Right hindlimb (tissue), 1 donor: ENCODE data around the gene KCNF1.
"Not testable (repeated sequence)": the region's sequence is repeated elsewhere in the genome, so short reads cannot be mapped to it uniquely, and the experiment has no call there.

Source experiments
- DNase-seq: peaks from one replicate; pipeline ENCODE4 v3.0.0-alpha.2; 2018

Gene KCNF1

DNA sequence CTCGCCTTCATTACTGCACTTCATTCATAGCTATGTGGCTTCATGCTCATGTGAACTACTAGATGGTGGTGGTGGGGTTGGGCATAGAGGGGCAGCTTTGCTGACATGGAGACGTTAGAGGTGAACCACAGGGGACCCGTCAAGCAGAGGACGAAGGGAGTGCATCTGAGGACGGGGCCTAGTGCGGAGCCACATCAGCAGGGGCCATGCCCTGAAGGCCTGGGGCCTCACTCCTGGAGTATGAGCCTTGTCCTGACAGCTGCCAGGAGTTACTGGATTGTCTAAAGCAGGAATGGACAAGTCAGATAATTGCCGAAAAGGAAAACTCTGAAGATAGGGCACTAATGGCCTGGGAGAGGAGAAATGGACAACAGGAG, 36.4 kb downstream of the KCNF1 start:
- DNase-seq, result no peak

DNA sequence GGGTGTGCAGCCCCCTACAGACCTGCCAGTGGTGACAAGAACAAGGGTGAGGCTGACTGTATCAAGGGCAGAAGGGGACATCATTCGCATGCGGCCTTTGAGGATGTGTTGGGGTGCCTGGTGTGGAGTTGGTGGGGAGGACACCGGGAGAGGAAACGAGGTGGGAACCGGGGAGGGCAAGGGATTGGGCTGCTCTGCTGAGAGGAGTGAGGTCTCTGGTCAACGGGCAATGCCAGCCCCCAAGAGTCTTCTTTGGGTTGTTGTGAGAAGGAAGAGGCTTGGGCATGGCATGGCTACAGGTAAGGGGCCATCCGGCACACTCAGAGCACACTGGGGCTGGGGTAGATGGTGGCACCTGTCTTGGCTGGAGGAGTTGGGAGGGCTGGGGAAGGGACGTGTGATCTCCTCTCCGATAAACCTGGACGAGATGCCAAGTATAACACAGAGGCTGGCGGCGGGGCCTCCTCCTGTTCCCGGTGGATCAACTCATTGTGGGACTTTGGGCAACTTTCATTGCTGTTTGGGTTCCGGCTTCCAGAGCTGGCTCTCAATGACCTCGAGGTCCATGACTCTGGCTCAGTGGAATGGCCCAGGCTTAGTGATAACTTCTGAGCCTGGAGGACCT, 37.0 kb downstream of the KCNF1 start:
- DNase-seq, result no peak

DNA sequence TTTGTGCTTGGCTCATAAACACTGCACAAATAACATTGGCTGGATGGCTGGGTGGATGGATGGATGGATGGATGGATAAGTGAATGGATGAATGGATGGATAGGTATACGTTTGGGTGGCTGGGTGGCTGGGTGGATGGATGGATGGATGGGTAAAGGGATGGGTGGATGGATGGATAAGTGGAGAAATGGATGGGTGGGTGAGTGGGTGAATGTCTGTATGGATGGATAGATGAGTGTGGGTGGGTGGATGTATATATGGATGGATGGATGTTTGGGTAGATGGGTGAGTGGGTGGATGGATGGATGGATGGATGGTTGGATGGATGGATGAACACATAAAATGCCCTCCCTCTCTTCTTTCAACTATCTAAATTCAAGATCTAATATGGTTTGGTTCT, 38.1 kb downstream of the KCNF1 start:
- DNase-seq, result no peak

DNA sequence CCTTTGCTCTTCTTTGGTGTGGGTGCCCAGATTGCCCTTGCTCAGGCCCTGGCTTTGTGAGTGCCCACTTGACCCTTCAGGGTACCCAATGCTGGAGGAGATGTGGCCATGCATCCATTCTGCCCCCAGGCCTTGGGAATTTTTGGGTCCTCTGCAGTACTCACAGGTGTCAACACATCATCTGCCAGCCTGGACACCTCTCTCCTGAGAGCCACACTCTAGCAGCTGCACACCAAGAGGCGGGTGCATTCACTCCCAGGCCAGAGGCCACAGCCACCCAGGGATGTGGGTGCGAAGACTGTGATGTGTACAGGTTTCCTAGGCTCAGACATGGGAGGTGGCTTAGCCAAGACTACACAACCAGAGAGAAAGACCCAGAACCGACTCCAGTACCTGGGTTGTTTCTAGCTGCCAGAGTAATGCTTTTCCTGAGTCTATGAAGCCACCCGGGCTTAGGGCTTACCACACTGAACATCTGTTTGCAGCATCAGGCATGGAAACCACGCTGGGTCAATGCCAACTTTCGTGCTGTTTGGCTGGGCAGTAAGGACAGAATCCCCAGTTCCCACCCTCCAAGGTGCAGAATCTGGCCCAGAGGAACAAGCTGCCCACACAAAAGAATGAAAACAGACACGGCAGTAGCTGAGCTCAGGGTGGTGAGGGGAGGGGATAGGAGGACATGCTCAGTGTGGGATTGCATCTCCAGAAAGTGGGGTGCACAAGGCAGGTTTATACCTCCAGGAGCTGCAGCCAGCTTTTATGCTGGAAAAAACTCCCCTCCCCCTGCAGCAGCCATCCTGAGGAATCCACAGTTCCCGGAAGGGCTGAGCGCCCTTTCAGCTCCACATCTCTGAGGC, 40.1 kb downstream of the KCNF1 start:
- DNase-seq, result no peak

DNA sequence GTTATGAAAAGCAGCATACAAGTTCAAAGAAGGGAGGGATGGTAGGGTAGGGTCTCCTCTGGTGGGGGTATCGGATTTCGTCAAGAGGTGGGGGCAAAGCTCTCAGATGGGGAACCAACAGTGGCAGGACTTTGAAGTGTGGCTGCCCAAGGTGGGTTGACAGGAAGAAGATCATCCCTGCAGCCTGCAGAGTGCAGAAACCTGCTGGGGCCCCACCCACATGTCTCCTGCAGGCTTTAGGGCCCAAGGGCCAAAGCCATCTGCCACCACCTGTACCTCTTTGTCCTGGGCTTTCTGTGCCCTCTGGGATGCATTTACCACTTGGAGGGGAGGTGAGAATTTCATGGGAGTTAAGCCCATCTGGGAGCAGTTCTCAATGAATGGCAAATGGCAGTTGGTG, 42.7 kb downstream of the KCNF1 start:
- DNase-seq, result no peak

DNA sequence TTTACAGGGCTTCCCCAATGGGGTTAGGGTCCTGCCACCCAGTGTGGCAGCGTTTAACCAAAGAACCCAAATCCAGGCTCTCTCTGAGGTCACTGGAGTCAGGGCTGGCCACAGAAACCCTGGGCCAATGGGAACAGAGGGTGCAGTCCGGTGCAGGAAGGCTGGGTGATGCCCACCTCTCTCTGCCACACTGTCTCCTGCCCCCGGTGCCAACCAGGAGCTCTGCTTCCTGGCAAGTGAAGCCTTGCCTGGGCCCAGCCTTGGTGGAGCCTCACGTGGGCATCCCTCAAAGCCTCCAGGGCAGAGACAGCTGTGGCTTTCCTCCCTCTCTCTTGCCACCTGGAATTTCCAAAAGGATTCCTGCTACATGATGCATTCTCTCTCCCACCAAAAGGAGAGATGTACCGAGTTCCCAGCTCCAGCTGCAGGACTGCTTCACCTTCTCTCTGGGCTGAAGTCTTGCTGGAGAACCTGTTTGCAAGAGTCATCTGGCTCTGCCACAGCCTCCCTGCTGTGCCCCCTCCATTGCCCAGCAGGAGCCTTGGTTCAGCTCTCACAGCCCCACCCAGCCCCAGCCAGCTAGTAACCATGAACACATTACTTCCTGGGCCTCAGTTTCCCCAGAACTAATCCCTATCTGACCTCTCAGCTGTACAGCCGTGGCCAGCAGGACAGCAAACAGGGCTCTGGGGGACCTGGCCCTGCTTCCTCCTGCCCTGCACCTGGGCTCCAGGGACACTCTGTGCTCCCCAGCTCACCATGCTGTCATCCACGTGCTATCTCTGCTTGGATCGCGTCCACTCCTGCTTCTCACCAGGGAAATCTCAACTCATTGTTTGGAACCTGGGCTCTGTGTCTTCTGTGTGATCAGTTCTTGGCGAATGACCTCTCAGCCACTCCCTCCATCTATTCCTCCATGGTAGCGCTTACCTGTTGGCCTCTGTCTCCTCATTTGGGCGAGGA, 43.4 kb downstream of the KCNF1 start:
- no peak for DNase-seq

DNA sequence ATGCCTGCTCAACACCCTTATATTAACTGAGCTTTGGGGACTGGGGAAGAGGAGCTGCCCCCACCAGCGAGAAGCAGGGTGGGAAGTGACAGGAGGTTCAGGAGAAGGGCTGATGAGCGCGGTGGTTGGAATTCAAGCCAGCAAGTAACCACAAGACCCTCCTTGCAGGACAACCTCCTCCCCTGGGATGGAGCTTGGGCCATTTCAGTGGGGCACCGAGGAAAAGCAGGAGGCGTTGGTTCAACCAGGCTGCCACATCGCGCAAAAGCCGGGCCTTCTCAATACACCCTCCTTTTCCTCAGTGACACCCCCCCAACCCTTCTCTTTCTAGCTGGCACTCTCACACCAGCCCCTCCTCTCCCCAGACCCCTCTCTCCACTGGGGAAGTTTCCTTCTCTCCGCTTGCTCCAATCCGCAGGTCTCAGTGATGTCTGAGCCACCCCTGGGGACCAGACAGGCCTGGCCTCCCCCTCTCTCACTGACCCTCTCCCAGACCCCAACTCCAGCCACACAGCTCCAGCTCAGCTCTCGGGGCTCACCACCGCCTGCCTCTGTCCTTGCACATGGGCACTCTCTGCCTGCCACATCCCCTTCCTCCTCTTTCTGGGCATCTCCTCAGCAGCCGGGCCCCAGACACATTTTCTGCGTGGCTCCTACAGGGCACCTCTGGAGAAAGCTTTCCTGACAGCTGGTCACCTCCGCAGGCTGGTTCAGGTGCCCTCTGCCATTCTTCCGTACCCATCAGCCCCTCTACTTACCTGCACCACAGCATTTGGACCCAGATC, 44.5 kb downstream of the KCNF1 start:
- no peak for DNase-seq

DNA sequence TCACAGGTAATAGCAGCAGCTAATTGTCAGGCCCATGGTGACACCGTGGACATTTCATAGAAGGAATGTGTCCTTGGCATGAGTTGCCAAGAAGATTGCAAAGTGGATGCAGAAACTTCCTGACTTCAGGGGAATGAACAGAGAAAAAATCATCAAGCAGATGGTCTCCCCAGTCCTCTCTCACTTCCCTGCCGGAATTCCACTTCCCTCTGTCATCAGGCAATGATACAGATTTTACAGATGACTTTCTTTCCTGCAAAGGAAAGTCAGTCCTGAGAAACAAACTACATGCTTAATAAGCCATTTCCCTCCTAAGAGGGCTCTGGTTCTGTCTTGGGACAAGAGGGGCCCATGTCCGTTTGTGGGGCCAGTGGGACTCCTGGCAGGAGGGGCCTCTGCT, 45.7 kb downstream of the KCNF1 start:
- no peak for DNase-seq

DNA sequence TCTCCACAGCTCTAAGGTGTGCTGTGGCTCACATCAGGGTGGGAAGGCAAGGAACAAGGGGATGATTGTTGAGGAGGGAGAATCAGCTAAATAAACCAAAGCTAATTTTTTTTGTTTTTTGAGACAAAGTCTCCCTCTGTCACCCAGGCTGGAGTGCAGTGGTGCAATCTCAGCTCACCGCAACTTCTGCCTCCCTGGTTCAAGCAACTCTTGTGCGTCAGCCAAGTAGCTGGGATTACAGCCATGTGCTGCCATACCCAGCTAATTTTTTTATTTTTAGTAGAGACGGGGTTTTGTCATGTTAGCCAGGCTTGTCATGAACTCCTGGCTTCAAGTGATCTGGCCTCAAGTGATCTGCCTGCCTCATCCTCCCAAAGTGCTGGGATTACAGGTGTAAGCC, 46.7 kb downstream of the KCNF1 start:
- not testable (repeated sequence) for DNase-seq

DNA sequence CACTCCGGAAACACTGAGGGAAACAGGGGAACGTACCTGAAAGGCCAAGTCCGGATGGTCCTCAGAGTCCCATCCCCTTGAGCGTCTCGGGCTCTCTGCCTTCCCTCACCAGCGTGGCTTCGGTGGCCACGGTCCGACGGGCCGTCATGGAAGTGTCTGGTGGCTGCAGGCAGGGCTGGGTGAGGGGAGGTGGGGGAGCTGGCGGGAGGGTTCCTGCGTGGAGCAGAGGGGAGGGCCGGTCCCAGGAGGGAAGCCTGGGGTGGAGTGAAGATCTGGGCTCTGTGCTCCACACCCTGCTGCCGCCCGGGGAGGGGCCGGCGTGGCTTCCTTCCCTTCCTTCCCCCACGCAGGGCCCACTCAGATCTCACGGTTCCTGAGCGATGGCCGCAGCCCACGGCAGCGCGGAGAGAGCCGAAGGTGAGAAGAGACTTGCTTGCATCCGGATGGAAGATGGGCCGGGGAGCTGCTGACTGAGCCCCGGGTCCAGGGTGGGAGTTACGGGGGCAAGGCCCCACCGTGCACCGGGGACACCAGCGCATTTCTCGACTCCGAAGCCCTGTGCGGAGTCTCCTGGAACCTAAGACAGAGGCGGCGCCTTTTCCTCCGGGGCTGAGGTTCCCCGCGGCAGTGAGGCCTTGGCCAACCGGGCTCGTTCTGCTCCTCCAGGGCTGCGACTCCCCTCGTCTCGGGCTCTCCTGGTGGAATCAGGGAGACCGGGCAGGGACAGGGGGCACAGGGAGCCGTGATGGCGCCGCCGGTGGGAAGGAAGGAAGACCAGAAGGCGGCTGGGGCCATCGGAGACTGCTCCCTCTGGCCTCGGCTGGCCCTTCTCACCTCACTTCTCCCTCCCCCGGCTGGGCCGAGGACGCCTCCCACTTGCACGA, 49.1 kb downstream of the KCNF1 start:
- no peak for DNase-seq

DNA sequence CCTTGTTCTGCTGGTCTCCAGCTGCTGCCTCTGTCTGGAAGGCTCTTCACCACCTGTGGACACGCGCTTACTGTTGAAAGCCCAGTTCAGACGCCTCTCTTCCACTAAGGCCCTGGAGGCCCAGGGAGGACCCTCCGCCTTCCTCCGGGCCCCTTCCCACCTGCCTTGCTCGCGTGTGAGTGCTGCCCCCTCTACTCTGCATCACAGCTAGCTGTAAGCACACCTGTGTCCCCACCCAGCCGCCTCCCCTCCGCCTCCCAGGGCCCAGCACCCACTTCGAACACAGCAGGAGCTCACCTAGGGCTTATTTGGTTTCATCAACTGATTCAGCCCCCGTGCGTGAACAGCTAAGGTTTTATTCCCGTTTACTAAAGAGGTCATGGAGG, 49.7 kb downstream of the KCNF1 start:
- no peak for DNase-seq

DNA sequence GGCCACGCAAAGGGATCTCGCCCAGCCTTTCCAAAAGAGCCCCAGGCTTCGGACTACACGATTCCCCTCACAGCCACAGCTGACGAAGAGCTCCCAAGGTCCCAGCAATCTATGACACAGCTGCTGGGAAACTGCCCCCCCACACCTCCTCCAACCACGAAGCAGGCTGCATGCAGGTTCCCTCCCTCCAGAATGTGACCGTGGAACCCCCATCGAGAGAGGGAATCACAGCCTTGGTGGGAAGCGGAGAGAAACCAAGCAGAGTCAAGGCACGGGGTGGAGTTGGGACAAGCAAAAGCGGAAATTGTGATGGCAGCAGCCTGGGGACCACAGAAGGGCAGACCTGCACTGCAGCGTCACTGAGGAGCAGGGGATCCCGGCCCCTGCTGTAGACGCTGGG, 50.3 kb downstream of the KCNF1 start:
- no peak for DNase-seq

DNA sequence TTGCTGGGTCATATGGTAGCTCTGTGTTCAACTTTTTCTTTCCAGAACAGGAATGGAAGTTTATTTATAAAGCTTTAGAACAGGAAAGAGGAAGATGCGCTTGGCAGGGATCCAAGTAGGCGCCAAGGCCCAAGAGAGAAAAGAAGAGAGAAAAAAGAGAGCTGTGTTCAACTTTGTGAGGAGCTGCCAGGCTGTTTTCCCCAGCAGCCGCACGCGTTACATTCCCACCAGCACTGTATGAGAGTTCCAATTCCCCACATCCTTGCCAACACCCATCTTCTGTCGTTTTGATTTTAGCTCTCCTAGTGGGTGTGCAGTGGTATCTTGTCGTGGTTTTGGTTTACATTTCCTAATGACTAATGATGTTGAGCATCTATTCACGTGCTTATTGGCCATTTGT, 51.4 kb downstream of the KCNF1 start:
- DNase-seq, result no peak
